Measurements from ENCODE around the gene GPR18.
A peak's percentile ranks its signal among the peaks of the same experiment; 100 is the strongest.
"Not testable (repeated sequence)": the region's sequence is repeated elsewhere in the genome, so short reads cannot be mapped to it uniquely, and the experiment has no call there.

The GPR18 gene

DNA sequence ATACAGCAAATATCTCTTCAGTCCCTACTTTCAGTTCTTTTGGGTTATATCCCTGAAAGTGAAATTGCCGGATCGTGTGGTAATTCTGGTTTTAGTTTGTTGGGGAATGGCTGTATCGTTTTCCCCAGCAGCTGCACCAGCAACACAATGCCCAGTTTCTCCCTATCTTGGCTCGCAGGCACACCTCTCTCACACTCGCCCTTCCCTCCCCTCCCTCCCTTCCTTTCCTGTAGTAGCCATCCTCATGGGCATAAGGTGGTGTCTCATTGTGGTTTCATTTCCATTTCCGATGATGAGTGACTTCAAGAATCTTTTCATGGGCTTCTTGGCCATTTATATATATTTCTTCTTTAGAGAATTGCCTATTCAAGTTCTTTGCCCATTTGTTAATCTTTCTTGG lies 8.6 kb upstream of the GPR18 start:
- no peak for DNase-seq (ENCODE audit: low spot score)

GRCh38 chr13:99265821-99266426 lies 7.7 kb upstream of the GPR18 start:
- DNase-seq (ENCODE audit: low spot score) = peak; percentile 64

GRCh38 chr13:99265162-99265800 lies 7.1 kb upstream of the GPR18 start:
- DNase-seq (ENCODE audit: low spot score) = no peak

DNA sequence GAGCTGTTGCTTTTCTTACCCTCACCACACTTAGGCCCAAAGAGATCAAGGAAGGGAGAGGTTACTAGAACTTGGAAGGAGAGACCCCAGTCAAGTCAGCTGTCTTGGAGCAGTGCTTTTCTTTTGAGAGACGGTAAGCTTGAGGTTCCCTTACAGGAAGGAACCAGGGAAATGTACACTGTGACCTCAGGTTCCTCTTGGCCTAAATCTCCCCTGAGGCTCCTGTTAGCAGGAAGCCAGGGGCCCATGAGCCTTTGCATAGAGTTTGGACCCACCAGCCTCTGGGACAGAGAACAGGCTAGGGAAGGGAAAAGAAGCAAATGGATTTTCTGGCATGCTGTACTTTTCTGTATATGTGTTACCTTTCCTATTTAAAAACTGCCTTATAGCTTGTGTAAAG lies 5.9 kb upstream of the GPR18 start:
- DNase-seq (ENCODE audit: low spot score) = no peak

- DNase-seq (ENCODE audit: low spot score) = no peak
Observed at GRCh38 chr13:99263126-99263785, 5.1 kb upstream of the GPR18 start.

GRCh38 chr13:99261059-99261458 lies 2.9 kb upstream of the GPR18 start:
- DNase-seq (ENCODE audit: low spot score) = no peak

GRCh38 chr13:99260216-99260615 lies 2.0 kb upstream of the GPR18 start:
- no peak for DNase-seq (ENCODE audit: low spot score)

GRCh38 chr13:99258946-99259345 lies 767 bp upstream of the GPR18 start:
- DNase-seq (ENCODE audit: low spot score) = no peak

GRCh38 chr13:99257291-99257690 lies 888 bp downstream of the GPR18 start:
- no peak for DNase-seq (ENCODE audit: low spot score)

- DNase-seq (ENCODE audit: low spot score) = no peak
Observed at GRCh38 chr13:99256709-99257108, 1.5 kb downstream of the GPR18 start.

DNA sequence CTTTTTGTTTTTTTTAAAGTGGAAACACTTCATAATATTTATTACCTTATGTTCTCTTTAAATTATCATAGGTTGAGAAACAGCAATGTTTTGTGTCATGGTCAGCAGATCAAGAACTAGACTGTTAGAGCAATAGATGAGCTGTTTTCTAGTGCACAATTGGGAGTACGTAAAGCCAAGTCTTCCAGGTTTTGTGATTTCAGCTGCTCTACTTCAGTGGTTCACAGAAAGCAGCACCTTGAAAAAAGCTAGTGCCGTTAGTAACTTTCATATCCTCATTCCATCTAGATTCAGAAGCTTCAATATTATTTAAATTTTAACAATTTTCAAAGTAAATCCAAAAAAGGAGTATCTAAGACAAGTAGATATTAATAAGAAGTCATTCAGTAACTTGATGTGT lies 1.9 kb downstream of the GPR18 start:
- no peak for DNase-seq (ENCODE audit: low spot score)

DNA sequence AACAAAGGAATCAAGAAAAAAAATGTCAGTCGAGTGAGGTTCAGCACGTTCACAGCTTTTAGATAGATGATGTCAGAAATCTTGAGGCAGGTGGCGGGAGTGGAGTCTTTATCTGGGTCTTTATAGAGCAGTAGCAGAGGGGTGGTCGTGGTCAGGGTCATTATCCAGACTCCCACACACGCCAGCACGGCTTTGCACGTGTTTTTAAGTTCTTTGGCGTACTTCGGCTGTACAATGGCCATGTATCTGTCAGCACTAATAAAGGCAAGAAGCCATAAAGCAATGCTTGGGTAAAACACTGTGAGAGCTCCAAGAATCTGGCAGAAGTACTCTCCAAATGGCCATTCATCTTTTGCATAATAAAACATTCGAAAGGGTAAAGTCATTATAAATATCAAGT lies 2.9 kb downstream of the GPR18 start:
- no peak for DNase-seq (ENCODE audit: low spot score)

DNA sequence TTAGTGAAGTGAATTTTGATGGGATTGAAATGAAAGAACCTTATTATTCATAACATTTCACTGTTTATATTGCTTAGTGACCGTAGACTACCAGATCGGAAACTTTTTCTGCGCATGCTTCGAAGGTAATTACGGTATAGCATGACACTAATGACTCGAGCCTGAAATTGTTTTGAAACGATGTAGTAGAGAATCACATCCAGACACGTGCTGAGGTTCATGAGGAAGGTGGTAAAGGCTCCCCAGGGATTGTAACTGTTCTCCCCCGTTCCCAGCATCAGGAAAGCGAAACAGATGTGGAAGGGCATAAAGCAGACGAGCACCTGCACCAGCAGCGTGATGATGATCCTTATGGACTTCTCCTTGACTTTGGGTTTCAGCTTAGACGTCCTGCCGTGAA lies 3.3 kb downstream of the GPR18 start:
- no peak for DNase-seq (ENCODE audit: low spot score)

DNA sequence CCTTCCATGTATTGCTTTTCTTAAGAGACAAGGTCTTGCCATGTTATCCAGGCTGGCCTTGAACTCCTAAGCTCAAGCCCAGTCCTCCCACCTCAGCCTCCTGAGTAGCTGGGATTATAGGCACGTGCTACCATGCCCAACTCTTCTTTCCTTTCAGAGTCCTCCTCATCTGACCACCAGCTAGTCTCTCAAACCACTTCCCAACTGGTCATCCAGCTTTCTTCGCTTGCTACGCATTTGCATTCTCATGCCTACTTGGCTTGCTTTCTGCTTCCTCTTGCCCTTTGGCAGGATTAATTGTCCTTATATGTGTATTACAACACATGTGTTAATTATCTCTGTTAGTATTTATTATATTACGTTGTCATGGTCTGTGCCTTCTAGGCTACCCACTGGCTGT lies 6.3 kb downstream of the GPR18 start:
- DNase-seq (ENCODE audit: low spot score) = no peak

- no peak for DNase-seq (ENCODE audit: low spot score)
Observed at GRCh38 chr13:99250982-99251825, 7.0 kb downstream of the GPR18 start.

- DNase-seq (ENCODE audit: low spot score) = not testable (repeated sequence)
Observed at GRCh38 chr13:99249606-99250005, 8.6 kb downstream of the GPR18 start.

DNA sequence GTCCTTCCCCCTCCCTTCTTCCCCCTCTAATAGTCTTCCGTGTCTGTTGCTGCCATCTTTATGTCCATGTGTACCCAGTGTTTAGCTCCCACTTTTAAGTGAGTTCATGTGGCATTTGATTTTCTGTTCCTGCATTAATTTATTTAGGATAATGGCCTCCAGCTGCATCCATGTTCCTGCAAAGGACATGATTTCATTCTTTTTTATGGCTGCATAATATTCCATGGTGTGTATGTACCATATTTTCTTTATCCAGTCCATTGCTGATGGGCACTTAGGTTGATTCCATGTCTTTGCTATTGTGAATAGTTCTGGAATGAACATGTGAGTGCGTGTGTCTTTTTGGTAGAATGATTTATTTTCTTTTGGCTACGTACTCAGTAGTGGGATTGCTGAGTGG lies 9.0 kb downstream of the GPR18 start:
- not testable (repeated sequence) for DNase-seq (ENCODE audit: low spot score)

DNA sequence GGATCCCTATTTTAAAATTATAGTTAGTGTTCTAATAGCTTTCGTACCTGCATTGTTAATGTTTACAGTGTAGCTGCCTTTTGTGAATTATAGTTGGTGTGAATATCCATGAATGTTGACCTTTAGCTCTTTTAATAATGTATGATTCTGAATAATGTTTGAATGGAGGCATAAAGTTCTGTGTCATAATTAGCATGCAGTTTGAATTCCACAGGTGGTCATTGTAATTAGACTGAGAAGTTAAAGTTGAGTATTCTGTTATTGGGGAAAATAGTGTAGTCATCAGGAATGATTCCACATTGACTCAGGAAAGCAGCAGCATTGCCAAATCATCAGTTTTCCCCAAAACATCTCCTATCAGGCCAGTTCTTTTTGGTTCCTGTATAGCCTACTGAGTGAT lies 12.1 kb downstream of the GPR18 start:
- no peak for DNase-seq (ENCODE audit: low spot score)

DNA sequence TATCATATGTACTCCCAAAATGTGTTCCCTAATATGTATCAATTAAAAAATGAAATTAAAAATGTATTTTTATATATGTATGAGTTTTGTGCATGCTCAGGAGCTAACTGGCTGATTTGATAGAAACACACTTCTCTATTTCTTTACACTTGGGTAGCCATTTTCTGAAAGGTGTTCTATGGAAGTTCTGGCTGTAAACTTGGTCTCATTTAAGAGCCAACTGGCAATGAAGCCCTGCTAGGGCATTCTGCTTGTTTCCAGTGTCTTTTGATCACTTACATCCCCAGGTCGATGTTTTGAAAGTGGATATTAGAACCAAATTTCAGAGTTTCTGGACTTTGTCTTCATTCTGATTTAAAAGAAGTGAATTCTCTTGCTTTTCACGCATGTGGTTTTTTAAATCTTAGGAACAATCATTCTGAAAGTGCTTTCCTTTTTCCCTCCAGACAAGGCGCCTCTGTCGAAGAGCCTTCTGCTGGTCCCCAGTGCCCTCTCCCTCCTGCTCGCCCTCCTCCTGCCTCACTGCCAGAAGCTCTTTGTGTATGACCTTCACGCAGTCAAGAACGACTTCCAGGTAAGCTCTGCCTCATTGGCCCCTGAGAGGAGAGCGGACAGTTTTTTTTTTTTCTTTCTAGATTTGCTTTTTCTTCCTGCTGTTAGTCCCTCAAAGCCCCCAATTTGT lies 20.1 kb downstream of the GPR18 start:
- DNase-seq (ENCODE audit: low spot score) = peak; percentile 29

- DNase-seq (ENCODE audit: low spot score) = no peak
Observed at GRCh38 chr13:99231721-99232120, 26.5 kb downstream of the GPR18 start.

DNA sequence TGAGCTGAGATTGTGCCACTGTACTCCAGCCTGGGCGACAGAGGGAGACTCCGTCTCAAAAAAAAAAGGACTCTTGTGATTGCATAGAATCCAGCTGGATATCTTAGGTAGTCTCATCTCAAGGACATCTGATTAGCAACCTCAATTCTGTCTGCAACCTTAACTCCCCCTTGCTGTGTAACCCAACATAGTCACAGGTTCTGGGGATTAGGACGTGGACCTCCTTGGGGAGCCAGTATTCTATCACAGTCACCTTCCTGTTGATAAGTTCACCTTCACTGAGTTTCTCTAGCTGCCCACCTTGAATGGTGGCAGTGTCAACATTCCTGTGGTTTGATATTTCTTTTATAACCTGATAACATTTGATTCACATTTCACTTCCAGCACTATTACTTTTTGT lies 27.2 kb downstream of the GPR18 start:
- no peak for DNase-seq (ENCODE audit: low spot score)

DNA sequence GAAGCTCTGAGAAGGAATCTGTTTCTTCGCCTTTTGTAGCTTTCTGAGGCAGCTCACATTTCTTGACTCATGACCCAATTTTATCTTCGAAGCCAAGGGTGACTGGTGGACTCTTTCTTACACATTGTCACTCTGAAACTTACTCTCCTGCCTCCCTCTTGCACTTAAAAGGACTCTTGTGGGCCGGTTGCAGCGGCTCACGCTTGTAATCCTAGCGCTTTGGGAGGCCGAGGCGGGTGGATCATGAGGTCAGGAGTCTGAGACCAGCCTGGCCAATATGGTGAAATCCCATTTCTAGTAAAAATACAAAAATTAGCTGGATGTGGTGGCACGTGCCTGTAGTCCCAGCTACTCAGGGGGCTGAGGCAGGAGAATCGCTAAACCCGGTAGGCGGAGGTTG lies 27.6 kb downstream of the GPR18 start:
- DNase-seq (ENCODE audit: low spot score) = not testable (repeated sequence)

Measured in Ammon's horn (tissue), 1 donor.